K562 (cell line): Measurements from ENCODE around the gene NYNRIN. TPM values are rescaled to one million over a fixed set of nuclear protein-coding genes. Genes with fewer than 3 reads are reported as not detected.

ENCODE experiments used
- ATAC-seq: fragments of 200-7000 bp; cut with Tn5 transposase; 3 replicates; pipeline ENCODE4 v1.9.1; 2020; ENCODE audit warnings: moderate library complexity
- BruUV-seq: library from RNA; stranded (reverse); fragments of 400-500 nt; replicated peaks from 2 replicates; lab custom pipeline; 2021; lab: Mats Ljungman, UMichigan
- CTCF ChIA-PET: fragments of 300-600 bp; formaldehyde crosslinking; extraction: SDS; loops from one replicate; lab custom pipeline; 2021; ENCODE audit warnings: low intra/inter-chr PET ratio; lab: Yijun Ruan, JAX
- POLR2A ChIA-PET: fragments of 300-600, 350-650 bp; sonication (Branson Sonifier 250); formaldehyde crosslinking; extraction: SDS; loops from one replicate; lab custom pipeline; 2021; ENCODE audit warnings: antibody characterized with exemption, inconsistent platforms; lab: Yijun Ruan, JAX
- DNase-seq, 4 experiments: peaks; one replicate each; pipeline versions ENCODE4 v3.0.0 to v3.0.0-alpha.2; 2011 to 2018; ENCODE audit warnings: low spot score in 3 of 4, mixed read lengths in 3 of 4; ENCODE audit errors: extremely low read depth in 1 of 4
- FAIRE-seq: peaks from 2 replicates; lab custom pipeline; 2011; peaks lifted over from hg19 to GRCh38; lab: Jason Lieb, UNC
- H2AFZ ChIP-seq: 2 replicates; pipeline ENCODE4 v1.6.0; 2011; ENCODE audit warnings: low read depth, low read length, control low read depth, inconsistent platforms
- H3K27ac ChIP-seq: fragments of 200-600 bp; 3 replicates; pipeline ENCODE4 v1.8.0; 2011; ENCODE audit warnings: low read depth, mild to moderate bottlenecking, control low read depth, inconsistent platforms, low read length, moderate library complexity, mixed read lengths; ENCODE audit errors: extremely low read depth
- H3K27me3 ChIP-seq, 2 experiments: fragments of 300-600 bp in 1 of 2; 2 replicates in 1 of 2; 3 replicates in 1 of 2; pipeline versions ENCODE4 v1.6.0 to v1.8.0; 2011; ENCODE audit warnings: inconsistent platforms in 2 of 2, low read length in 2 of 2, mild to moderate bottlenecking in 1 of 2, mixed read lengths in 1 of 2, moderate library complexity in 1 of 2; ENCODE audit not compliant: control insufficient read depth in 2 of 2, insufficient read depth in 2 of 2
- H3K36me3 ChIP-seq: fragments of 300-600 bp; 3 replicates; pipeline ENCODE4 v1.8.0; 2011; ENCODE audit warnings: mild to moderate bottlenecking, low read length, inconsistent platforms; ENCODE audit not compliant: control insufficient read depth, insufficient read depth
- H3K4me1 ChIP-seq, 2 experiments: fragments of 200-600 bp in 1 of 2; replicated peaks in 1 of 2; 2 replicates in 1 of 2; 3 replicates in 1 of 2; pipeline versions ENCODE4 v1.5.1 to v1.8.0; 2011; ENCODE audit warnings: inconsistent platforms in 2 of 2, low read length in 2 of 2, mild to moderate bottlenecking in 1 of 2, mixed read lengths in 1 of 2, moderate library complexity in 1 of 2; ENCODE audit not compliant: control insufficient read depth in 2 of 2, insufficient read depth in 2 of 2
- H3K4me2 ChIP-seq: 2 replicates; pipeline ENCODE4 v1.6.1; 2011; ENCODE audit warnings: low read length, control low read depth, inconsistent platforms, mixed read lengths; ENCODE audit not compliant: insufficient read depth
- H3K4me3 ChIP-seq: fragments of 200-600 bp; sonication (generic), shearing (Covaris generic); 2 replicates; pipeline ENCODE4 v1.5.1; 2016; ENCODE audit warnings: control low read depth, inconsistent platforms
- H3K79me2 ChIP-seq: fragments of 200-600 bp; 3 replicates; pipeline ENCODE4 v1.8.0; 2011; ENCODE audit warnings: low read length, inconsistent platforms; ENCODE audit not compliant: control insufficient read depth, insufficient read depth
- H3K9ac ChIP-seq, 2 experiments: 2 replicates each; pipeline versions ENCODE4 v1.6.0 to v1.6.1; 2011; ENCODE audit warnings: low read depth in 2 of 2, low read length in 2 of 2, control low read depth in 1 of 2, inconsistent platforms in 1 of 2, mild to moderate bottlenecking in 1 of 2, mixed read lengths in 1 of 2; ENCODE audit not compliant: insufficient read depth in 1 of 2
- H3K9me1 ChIP-seq: one replicate; pipeline ENCODE4 v1.6.0; 2011; ENCODE audit warnings: inconsistent platforms, mild to moderate bottlenecking, low read length, moderate library complexity; ENCODE audit not compliant: control insufficient read depth, insufficient read depth
- H3K9me3 ChIP-seq: replicated peaks from 2 replicates; pipeline ENCODE4 v1.5.1; 2011; ENCODE audit warnings: low read depth, low read length, inconsistent platforms; ENCODE audit not compliant: control insufficient read depth, insufficient read depth
- H4K20me1 ChIP-seq: replicated peaks from 2 replicates; pipeline ENCODE4 v1.6.1; 2011; ENCODE audit warnings: low read length, inconsistent platforms, mixed read lengths; ENCODE audit not compliant: control insufficient read depth, insufficient read depth
- CEBPG ChIP-seq, 3 experiments: fragments of 200-800 bp in 1 of 3; sonication (Bioruptor generic) in 1 of 3; sonication (generic) in 1 of 3; formaldehyde crosslinking in 1 of 3; IDR thresholded peaks in 2 of 3; conservative IDR thresholded peaks in 1 of 3; 2 replicates each; pipeline versions ENCODE4 v1.6.1 to v1.8.0; 2016 to 2022; ENCODE audit warnings: missing compliant biosample characterization in 2 of 3, missing genetic modification characterization in 2 of 3, mild to moderate bottlenecking in 1 of 3, missing genetic modification reagents in 1 of 3
- IRF2 ChIP-seq: sonication (generic); formaldehyde crosslinking; IDR thresholded peaks from 2 replicates; pipeline ENCODE4 v1.8.1; 2022; ENCODE audit warnings: mild to moderate bottlenecking, missing genetic modification reagents
- SIN3B ChIP-seq: fragments of 450-650 bp; IDR thresholded peaks from 2 replicates; pipeline ENCODE4 v1.6.1; 2017; ENCODE audit warnings: low read depth, mild to moderate bottlenecking, moderate library complexity
- STAT5A ChIP-seq: IDR thresholded peaks from 2 replicates; pipeline ENCODE4 v1.6.1; 2012; ENCODE audit warnings: low read length, inconsistent platforms, borderline replicate concordance
- STAT5B ChIP-seq: fragments of 250-450 bp; sonication (Bioruptor Pico); IDR thresholded peaks from 2 replicates; pipeline ENCODE4 v1.8.0; 2021; ENCODE audit warnings: mild to moderate bottlenecking, inconsistent platforms
- TEAD2 ChIP-seq: fragments of 450-650 bp; IDR thresholded peaks from 2 replicates; pipeline ENCODE4 v1.6.1; 2016; ENCODE audit warnings: missing genetic modification characterization, control low read depth, missing compliant biosample characterization
- U2AF2 ChIP-seq: fragments of 200-400 bp; formaldehyde crosslinking; optimal IDR thresholded peaks from 2 replicates; pipeline ENCODE3; 2017; ENCODE audit warnings: low read depth, mild to moderate bottlenecking, low read length
- YY1 ChIP-seq, 3 experiments: IDR thresholded peaks; 2 replicates each; pipeline ENCODE4 v1.6.1; 2011; ENCODE audit warnings: low read length in 2 of 3, mild to moderate bottlenecking in 2 of 3, moderate library complexity in 2 of 3, borderline replicate concordance in 1 of 3, control low read depth in 1 of 3, low read depth in 1 of 3; ENCODE audit not compliant: insufficient read depth in 3 of 3, insufficient replicate concordance in 2 of 3, control insufficient read depth in 1 of 3, insufficient read length in 1 of 3; ENCODE audit errors: extremely low read depth in 1 of 3
- ZZZ3 ChIP-seq: fragments of 450-650 bp; IDR thresholded peaks from 2 replicates; pipeline ENCODE4 v1.6.1; 2016; ENCODE audit warnings: antibody characterized with exemption, mild to moderate bottlenecking, moderate library complexity
- WGBS: fragments of 100-300 bp; shearing (Covaris generic); methylation state at CpG from one replicate; pipeline ENCODE4 v1.1.6; 2016; ENCODE audit warnings: low coverage, mixed read lengths; ENCODE audit not compliant: insufficient coverage; ENCODE audit errors: missing lambda C conversion rate; 5-methylcytosine and 5-hydroxymethylcytosine counted together
- in situ Hi-C: fragments of 300-500 bp; cut with MboI; formaldehyde crosslinking; loops from 4 replicates; pipeline ENCODE4 v1.15.0; 2018; ENCODE audit warnings: inconsistent platforms, mixed read lengths
- intact Hi-C: fragments of 100-400 bp; cut with micrococcal nuclease; formaldehyde crosslinking; loops from 2 replicates; pipeline ENCODE4 v1.14.2; 2022
- polyA plus RNA-seq, 8 experiments: library from polyadenylated mRNA; depleted of rRNA in 4 of 8; stranded (reverse) in 5 of 8; unstranded in 3 of 8; fragments of >200 nt; fragmentation: Nextera tagmentation in 2 of 8; fragmentation: Illumina TruSeq in 1 of 8; extraction: Ambion mirVana in 2 of 8; extraction: Trizol in 1 of 8; gene quantifications; 2 replicates each; pipeline versions ENCODE4 v1.2.1 to v1.2.3, GENCODE V29; 2011 to 2014; ENCODE audit warnings: inconsistent platforms in 1 of 8, missing spikeins in 1 of 8
- total RNA-seq, 7 experiments: library from RNA; depleted of rRNA in 6 of 7; stranded (reverse); fragments of >200 nt in 6 of 7; fragmentation: Illumina TruSeq in 2 of 7; extraction: Trizol in 2 of 7; gene quantifications; 2 replicates each; pipeline versions ENCODE4 v1.2.1 to v1.2.3, GENCODE V29; 2011 to 2021; ENCODE audit warnings: low replicate concordance in 1 of 7
- TF ChIP-seq, protein P1 (sequence below): fragments of 450-650 bp; IDR thresholded peaks from one replicate; pipeline ENCODE4 v1.6.1; 2018; ENCODE audit warnings: mild to moderate bottlenecking, moderate library complexity; ENCODE audit not compliant: partially characterized antibody
- TF ChIP-seq, protein P2 (sequence below): sonication (generic); formaldehyde crosslinking; IDR thresholded peaks from 2 replicates; pipeline ENCODE4 v1.8.1; 2023; ENCODE audit warnings: mild to moderate bottlenecking, missing genetic modification reagents
- TF ChIP-seq, protein P3 (sequence below): fragments of 450-650 bp; IDR thresholded peaks from 2 replicates; pipeline ENCODE4 v1.6.1; 2016; ENCODE audit warnings: borderline replicate concordance

NYNRIN gene
- total and polyA plus RNA-seq, 9 of the 15 experiments (the other 6 are each of a cell fraction or from before 2014, with no cell fraction given): 0.04 to 1.2 (median 0.28) TPM

DNA sequence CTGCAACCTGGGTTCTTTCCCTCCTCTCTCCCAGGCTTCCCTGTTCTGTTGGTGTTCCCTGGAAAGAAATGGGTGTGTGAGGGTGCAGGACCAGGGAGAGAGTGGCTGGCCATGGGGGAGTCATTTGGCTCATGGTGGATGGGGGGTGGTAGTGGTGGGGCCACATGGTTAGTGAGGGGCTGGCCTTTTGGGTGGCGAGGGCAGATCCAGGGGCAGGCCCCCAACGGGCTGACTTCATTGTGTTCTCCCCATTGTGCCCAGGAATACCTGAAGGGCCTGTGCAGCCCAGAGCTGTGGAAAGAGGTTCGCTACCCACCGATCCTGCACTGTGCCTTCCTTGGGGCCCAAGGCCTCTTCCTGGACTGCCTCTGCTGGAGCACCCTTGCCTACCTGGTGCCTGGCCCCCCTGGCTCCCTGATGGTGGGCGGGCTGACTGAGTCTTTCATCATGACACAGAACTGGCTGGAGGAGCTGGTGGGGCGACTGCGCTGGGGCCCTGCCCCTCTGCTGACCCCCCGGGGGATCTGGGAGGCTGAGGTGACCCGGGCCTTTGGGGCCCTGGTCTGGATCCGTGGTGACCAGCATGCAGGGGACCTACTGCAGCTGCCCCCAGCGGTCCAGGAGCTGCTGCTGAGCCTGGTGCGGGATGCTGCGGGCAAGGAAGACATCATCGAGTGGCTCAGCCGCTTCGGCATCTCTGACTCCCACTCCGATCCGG, 9.0 kb downstream of the NYNRIN start:
- POLR2A ChIA-PET: interaction anchor here (0.5 to 2.1 kb wide), 5 partner anchors 9 to 501 kb away, joined by 3 to 6 read pairs (median 4); no protein-coding TSS in a partner anchor
- FAIRE-seq: no peak
- H3K9ac ChIP-seq: no peak overlapping the region
- no peak for TF ChIP-seq STAT5B (CRISPR knock-in tag)
- TF ChIP-seq, protein P1, sequence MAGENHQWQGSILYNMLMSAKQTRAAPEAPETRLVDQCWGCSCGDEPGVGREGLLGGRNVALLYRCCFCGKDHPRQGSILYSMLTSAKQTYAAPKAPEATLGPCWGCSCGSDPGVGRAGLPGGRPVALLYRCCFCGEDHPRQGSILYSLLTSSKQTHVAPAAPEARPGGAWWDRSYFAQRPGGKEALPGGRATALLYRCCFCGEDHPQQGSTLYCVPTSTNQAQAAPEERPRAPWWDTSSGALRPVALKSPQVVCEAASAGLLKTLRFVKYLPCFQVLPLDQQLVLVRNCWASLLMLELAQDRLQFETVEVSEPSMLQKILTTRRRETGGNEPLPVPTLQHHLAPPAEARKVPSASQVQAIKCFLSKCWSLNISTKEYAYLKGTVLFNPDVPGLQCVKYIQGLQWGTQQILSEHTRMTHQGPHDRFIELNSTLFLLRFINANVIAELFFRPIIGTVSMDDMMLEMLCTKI: no peak
- no peak for TF ChIP-seq IRF2
- TF ChIP-seq, protein P2, sequence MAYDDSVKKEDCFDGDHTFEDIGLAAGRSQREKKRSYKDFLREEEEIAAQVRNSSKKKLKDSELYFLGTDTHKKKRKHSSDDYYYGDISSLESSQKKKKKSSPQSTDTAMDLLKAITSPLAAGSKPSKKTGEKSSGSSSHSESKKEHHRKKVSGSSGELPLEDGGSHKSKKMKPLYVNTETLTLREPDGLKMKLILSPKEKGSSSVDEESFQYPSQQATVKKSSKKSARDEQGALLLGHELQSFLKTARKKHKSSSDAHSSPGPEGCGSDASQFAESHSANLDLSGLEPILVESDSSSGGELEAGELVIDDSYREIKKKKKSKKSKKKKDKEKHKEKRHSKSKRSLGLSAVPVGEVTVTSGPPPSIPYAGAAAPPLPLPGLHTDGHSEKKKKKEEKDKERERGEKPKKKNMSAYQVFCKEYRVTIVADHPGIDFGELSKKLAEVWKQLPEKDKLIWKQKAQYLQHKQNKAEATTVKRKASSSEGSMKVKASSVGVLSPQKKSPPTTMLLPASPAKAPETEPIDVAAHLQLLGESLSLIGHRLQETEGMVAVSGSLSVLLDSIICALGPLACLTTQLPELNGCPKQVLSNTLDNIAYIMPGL (CRISPR knock-in tag): no peak
- TF ChIP-seq STAT5A: no peak
- TF ChIP-seq YY1 (IDR thresholded peaks at IDR 0.05; ENCODE audit: borderline replicate concordance in 1 of 3, control insufficient read depth in 1 of 3, extremely low read depth in 1 of 3, insufficient read depth in 3 of 3, insufficient read length in 1 of 3, insufficient replicate concordance in 2 of 3, low read depth in 1 of 3, low read length in 2 of 3): no peak
- TF ChIP-seq SIN3B: no peak
- TF ChIP-seq U2AF2: no peak
- TF ChIP-seq TEAD2: no peak
- TF ChIP-seq ZZZ3: no peak
- TF ChIP-seq, protein P3, sequence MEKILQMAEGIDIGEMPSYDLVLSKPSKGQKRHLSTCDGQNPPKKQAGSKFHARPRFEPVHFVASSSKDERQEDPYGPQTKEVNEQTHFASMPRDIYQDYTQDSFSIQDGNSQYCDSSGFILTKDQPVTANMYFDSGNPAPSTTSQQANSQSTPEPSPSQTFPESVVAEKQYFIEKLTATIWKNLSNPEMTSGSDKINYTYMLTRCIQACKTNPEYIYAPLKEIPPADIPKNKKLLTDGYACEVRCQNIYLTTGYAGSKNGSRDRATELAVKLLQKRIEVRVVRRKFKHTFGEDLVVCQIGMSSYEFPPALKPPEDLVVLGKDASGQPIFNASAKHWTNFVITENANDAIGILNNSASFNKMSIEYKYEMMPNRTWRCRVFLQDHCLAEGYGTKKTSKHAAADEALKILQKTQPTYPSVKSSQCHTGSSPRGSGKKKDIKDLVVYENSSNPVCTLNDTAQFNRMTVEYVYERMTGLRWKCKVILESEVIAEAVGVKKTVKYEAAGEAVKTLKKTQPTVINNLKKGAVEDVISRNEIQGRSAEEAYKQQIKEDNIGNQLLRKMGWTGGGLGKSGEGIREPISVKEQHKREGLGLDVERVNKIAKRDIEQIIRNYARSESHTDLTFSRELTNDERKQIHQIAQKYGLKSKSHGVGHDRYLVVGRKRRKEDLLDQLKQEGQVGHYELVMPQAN: no peak
- TF ChIP-seq CEBPG (CRISPR knock-in tag; IDR thresholded peaks at IDR 0.05): no peak
- no peak for TF ChIP-seq CEBPG (tag; conservative IDR thresholded peaks at IDR 0.05 in 1 of 2, IDR thresholded peaks at IDR 0.05 in 1 of 2)

More for the DNA sequence above, 9.0 kb downstream of the NYNRIN start:
- BruUV-seq: no TSS peak
- DNase-seq (no peak), ATAC-seq (no peak)
- no peaks in the 10 kb centered on the region for H3K9me1 ChIP-seq
- WGBS: 32% methylated on average over 5 of the region's 18 CpGs
- CTCF ChIA-PET: no interaction called here
- no peak overlapping the region for H2AFZ ChIP-seq
- peaks cover 0 to 7% of the 10 kb centered on the region in 2 experiments; a peak in 3 of 5 replicates for H3K4me1 ChIP-seq
- H3K4me2 ChIP-seq: no peak overlapping the region
- no peak overlapping the region for H3K27ac ChIP-seq
- no peaks in the 10 kb centered on the region for H3K79me2 ChIP-seq
- H3K9me3 ChIP-seq: no peaks in the 10 kb centered on the region
- in situ Hi-C loops: no loop called here
- H3K4me3 ChIP-seq: no peak overlapping the region
- H3K36me3 ChIP-seq: no peaks in the 10 kb centered on the region
- H3K27me3 ChIP-seq: peaks cover 0 to 8% of the 10 kb centered on the region in 2 experiments; a peak in 1 of 5 replicates
- H4K20me1 ChIP-seq: no peaks in the 10 kb centered on the region
- intact Hi-C loops: no loop called here
